HepG2 (cell line): ENCODE data around the gene IKZF3. TPM values are rescaled to one million over a fixed set of nuclear protein-coding genes. Genes with fewer than 3 reads are reported as not detected.

Experiments used
- ARNT2 ChIP-seq: sonication (generic); formaldehyde crosslinking; IDR thresholded peaks from 2 replicates; pipeline ENCODE4 v1.8.0; 2022; ENCODE audit warnings: mild to moderate bottlenecking, low read depth, missing genetic modification reagents, moderate library complexity
- KAT2B ChIP-seq: fragments of 150-350 bp; IDR thresholded peaks from 2 replicates; pipeline ENCODE4 v1.6.1; 2014; ENCODE audit warnings: low read depth, low read length, borderline replicate concordance
- KMT2A ChIP-seq: sonication (generic); formaldehyde crosslinking; IDR thresholded peaks from 2 replicates; pipeline ENCODE4 v1.4.0; 2020; ENCODE audit warnings: missing genetic modification reagents
- MBD4 ChIP-seq: IDR thresholded peaks from 2 replicates; pipeline ENCODE4 v1.6.1; 2012; ENCODE audit warnings: low read length, inconsistent platforms, borderline replicate concordance
- PLRG1 ChIP-seq: fragments of 450-650 bp; conservative IDR thresholded peaks from 2 replicates; pipeline ENCODE4 v1.6.1; 2016
- RBM22 ChIP-seq: fragments of 200-400 bp; formaldehyde crosslinking; optimal IDR thresholded peaks from 2 replicates; pipeline ENCODE3; 2017; ENCODE audit warnings: mild to moderate bottlenecking, low read length, moderate library complexity
- RFX5 ChIP-seq: IDR thresholded peaks from 2 replicates; pipeline ENCODE4 v1.6.1; 2011; ENCODE audit warnings: low read depth, low read length, improper control_type of control experiment
- SMARCC2 ChIP-seq: fragments of 450-650 bp; IDR thresholded peaks from 2 replicates; pipeline ENCODE4 v1.6.1; 2017; ENCODE audit warnings: antibody characterized with exemption, mild to moderate bottlenecking
- SP140L ChIP-seq: sonication (generic); formaldehyde crosslinking; IDR thresholded peaks from 2 replicates; pipeline ENCODE4 v1.4.0; 2020; ENCODE audit warnings: missing genetic modification reagents, borderline replicate concordance
- SP2 ChIP-seq: sonication (generic); formaldehyde crosslinking; IDR thresholded peaks from 2 replicates; pipeline ENCODE4 v1.5.1; 2020; ENCODE audit warnings: mild to moderate bottlenecking, missing genetic modification reagents
- SRF ChIP-seq: IDR thresholded peaks from 2 replicates; pipeline ENCODE4 v1.6.1; 2011; ENCODE audit warnings: mild to moderate bottlenecking, low read depth, low read length, moderate library complexity
- THAP11 ChIP-seq: IDR thresholded peaks from 2 replicates; pipeline ENCODE4 v1.6.1; 2016; ENCODE audit warnings: missing biosample characterization, missing genetic modification reagents
- ZBED4 ChIP-seq: sonication (generic); formaldehyde crosslinking; IDR thresholded peaks from 2 replicates; pipeline ENCODE4 v1.4.0; 2020; ENCODE audit warnings: missing genetic modification reagents, borderline replicate concordance
- ZBTB43 ChIP-seq: sonication (generic); formaldehyde crosslinking; conservative IDR thresholded peaks from 2 replicates; pipeline ENCODE4 v1.4.0; 2020; ENCODE audit warnings: missing genetic modification reagents
- ZMAT3 ChIP-seq: sonication (generic); formaldehyde crosslinking; conservative IDR thresholded peaks from 2 replicates; pipeline ENCODE4 v1.7.0; 2021; ENCODE audit warnings: missing genetic modification reagents
- ZNF253 ChIP-seq: sonication (generic); formaldehyde crosslinking; IDR thresholded peaks from 2 replicates; pipeline ENCODE4 v1.8.0; 2022; ENCODE audit warnings: mild to moderate bottlenecking, missing genetic modification reagents, borderline replicate concordance
- ZNF44 ChIP-seq: sonication (generic); formaldehyde crosslinking; IDR thresholded peaks from 2 replicates; pipeline ENCODE4 v1.5.1; 2020; ENCODE audit warnings: mild to moderate bottlenecking, missing genetic modification reagents
- ZNF530 ChIP-seq: sonication (generic); formaldehyde crosslinking; IDR thresholded peaks from 2 replicates; pipeline ENCODE4 v1.5.0; 2020; ENCODE audit warnings: low read depth, mild to moderate bottlenecking, missing genetic modification reagents
- ZNF709 ChIP-seq: sonication (generic); formaldehyde crosslinking; IDR thresholded peaks from 2 replicates; pipeline ENCODE4 v1.5.0; 2020; ENCODE audit warnings: mild to moderate bottlenecking, missing genetic modification reagents
- polyA plus RNA-seq, 8 experiments: library from polyadenylated mRNA; depleted of rRNA in 3 of 8; stranded (reverse) in 7 of 8; unstranded in 1 of 8; fragments of >200 nt; fragmentation: Illumina TruSeq in 4 of 8; extraction: Trizol in 4 of 8; gene quantifications; 2 replicates each; pipeline versions ENCODE4 v1.2.1 to v1.2.3, GENCODE V29; 2011 to 2016; ENCODE audit warnings: low read depth in 4 of 8, missing spikeins in 1 of 8, mixed read lengths in 1 of 8; ENCODE audit not compliant: insufficient read depth in 1 of 8
- total RNA-seq, 5 experiments: library from RNA; depleted of rRNA; stranded (reverse); fragments of >200 nt; fragmentation: Illumina TruSeq; extraction: Trizol; gene quantifications; 2 replicates each; pipeline ENCODE4 v1.2.3, GENCODE V29; 2016; ENCODE audit warnings: low read depth in 1 of 5

IKZF3 gene
- total and polyA plus RNA-seq, 2 of the 13 experiments (the other 11 are each of a cell fraction or from before 2014, with no cell fraction given) = not detected

- no peak for TF ChIP-seq THAP11 (CRISPR knock-in tag)
- no peak for TF ChIP-seq KMT2A (CRISPR knock-in tag)
- TF ChIP-seq ZNF709 (CRISPR knock-in tag) = no peak
- 0 out of 2 replicates have a peak, but pooled peaks have one; percentile 35 for TF ChIP-seq SP2
- TF ChIP-seq MBD4 = no peak
- TF ChIP-seq SRF = no peak
- TF ChIP-seq RBM22 = no peak
- no peak for TF ChIP-seq ZNF253 (CRISPR knock-in tag)
- TF ChIP-seq SMARCC2 = no peak
- TF ChIP-seq PLRG1 = no peak
- no peak for TF ChIP-seq ZBED4 (CRISPR knock-in tag)
- no peak for TF ChIP-seq ZBTB43 (CRISPR knock-in tag)
- TF ChIP-seq SP140L (CRISPR knock-in tag) = no peak
- no peak for TF ChIP-seq ZNF44
- no peak for TF ChIP-seq ZNF530 (CRISPR knock-in tag)
- TF ChIP-seq KAT2B = no peak
- TF ChIP-seq ARNT2 (CRISPR knock-in tag) = no peak
- TF ChIP-seq RFX5 = no peak
- no peak for TF ChIP-seq ZMAT3 (CRISPR knock-in tag)
Observed at GRCh38 chr17:39737206-39737759, 126.8 kb downstream of the IKZF3 start (continued).
